ENCODE results near the gene INPP1. TPM values are rescaled to one million over a fixed set of nuclear protein-coding genes. Genes with fewer than 3 reads are reported as not detected.

The INPP1 gene
- total and polyA plus RNA-seq, 2 experiments from 2014 or later, result 13.0 to 16.1 TPM

GRCh38 chr2:190318931-190319554 lies 24.3 kb upstream of the INPP1 start:
- TF ChIP-seq EZH2 (IDR thresholded peaks at IDR 0.05; ENCODE audit: borderline replicate concordance) (no peak), EZH2phosphoT487 (IDR thresholded peaks at IDR 0.05; ENCODE audit: low read depth, severe bottlenecking, unreplicated experiment) (no peak), CTCF (IDR thresholded peaks at IDR 0.05; ENCODE audit: poor library complexity) (no peak)
- peak overlapping the region; percentile 58 for H3K4me3 ChIP-seq
- no peaks in the 10 kb centered on the region for H3K9me3 ChIP-seq (ENCODE audit: low read depth)
- WGBS (ENCODE audit: low lambda C conversion rate, missing lambda C conversion rate), result 6% methylated on average over 12 of the region's 12 CpGs
- no peak for DNase-seq (ENCODE audit: low spot score)
- H3K36me3 ChIP-seq (replicated peaks; ENCODE audit: insufficient read depth, low read depth), result no peaks in the 10 kb centered on the region
- H2AFZ ChIP-seq, result peak overlapping the region; percentile 74
- H4K20me1 ChIP-seq (ENCODE audit: insufficient read depth, poor library complexity, severe bottlenecking), result no peaks in the 10 kb centered on the region
- H3K27ac ChIP-seq, result peak overlapping the region; percentile 67
- H3K79me2 ChIP-seq, result peaks cover 44% of the 10 kb centered on the region
- peak overlapping the region; percentile 87 for H3K4me2 ChIP-seq
- peaks cover 5% of the 10 kb centered on the region for H3K4me1 ChIP-seq (ENCODE audit: insufficient read depth)
- no peaks in the 10 kb centered on the region for H3K9me2 ChIP-seq (replicated peaks; ENCODE audit: insufficient read depth)
- no peaks in the 10 kb centered on the region for H3K27me3 ChIP-seq

DNA sequence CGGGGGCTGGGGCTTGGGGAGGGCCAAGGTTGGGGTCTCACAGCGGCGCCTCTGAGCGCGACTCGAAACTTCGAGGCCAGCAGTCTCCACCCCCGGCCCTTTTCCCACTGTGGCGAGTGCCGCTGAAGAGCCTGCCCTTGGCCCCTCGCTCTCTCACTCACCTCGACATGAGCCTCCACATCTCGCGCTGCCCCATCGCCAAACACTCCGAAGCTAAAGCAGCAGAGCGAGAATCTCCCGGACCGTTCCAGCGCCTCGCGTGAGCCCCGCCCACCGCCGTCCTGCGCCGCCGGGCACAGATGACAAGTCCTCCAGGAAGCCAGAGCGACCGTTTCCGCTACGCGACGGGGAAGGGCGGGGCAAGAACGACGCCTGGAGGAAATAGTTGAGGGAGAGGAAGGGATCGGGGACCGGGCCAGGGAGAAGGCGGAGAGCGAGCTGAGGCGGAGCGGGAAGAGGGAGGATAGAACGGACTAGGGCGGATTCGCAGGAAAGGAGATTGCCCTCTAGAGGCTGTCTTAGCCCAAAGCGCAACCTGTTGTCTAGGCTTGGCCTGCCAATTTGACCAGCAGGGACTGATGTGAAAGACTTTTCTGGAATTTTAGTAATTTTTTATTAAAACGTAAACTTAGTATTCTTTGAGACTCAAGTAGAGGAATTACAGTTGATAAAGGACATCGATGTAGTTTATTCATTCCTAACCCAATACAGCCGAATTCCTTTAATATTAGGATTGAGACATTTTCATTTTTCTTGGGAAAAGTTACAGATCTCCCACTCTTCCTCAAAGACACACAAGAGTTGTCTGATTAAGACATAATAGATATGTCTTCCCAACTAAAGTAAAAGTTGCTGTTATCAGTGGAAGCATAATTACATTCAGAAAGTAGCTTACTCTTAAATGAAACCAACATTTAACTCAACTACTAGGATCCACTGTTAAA lies 23.6 kb upstream of the INPP1 start, which contains the start of gene HIBCH:
Gene HIBCH, minus strand, starts transcription at position 272 of the 944 bp plus-strand sequence. Its CDS starts 76 bp downstream, at position 196.
- Histone ChIP-seq H3K4me1 (ENCODE audit: insufficient read depth) (peaks cover 5% of the 10 kb centered on the region), H2AFZ (peak within 1 kb of the TSS; percentile 74)

DNA sequence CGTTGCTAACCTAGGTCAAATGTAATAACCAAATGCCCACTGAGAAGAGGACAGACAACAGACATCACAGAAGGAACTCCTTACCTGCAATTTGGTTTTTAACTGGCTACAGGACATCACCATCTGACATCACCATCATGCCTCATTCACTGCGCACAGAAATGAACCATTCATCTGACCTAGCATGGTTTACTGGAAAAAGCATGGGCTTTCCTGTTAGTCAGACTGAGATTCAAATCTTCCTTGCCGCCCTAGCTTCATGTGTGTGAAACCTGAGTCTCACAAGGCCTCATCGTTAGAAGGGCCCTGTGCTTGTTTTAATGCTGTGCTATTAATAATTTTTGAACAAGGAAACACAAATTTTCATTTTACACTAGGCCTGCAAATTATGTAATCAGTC lies 22.7 kb upstream of the INPP1 start:
- H3K4me3 ChIP-seq, result no peak overlapping the region
- no peaks in the 10 kb centered on the region for H3K27me3 ChIP-seq
- H3K36me3 ChIP-seq (replicated peaks; ENCODE audit: insufficient read depth, low read depth), result no peaks in the 10 kb centered on the region
- peaks cover 5% of the 10 kb centered on the region for H3K4me1 ChIP-seq (ENCODE audit: insufficient read depth)
- H2AFZ ChIP-seq, result peak overlapping the region; percentile 63
- TF ChIP-seq EZH2 (IDR thresholded peaks at IDR 0.05; ENCODE audit: borderline replicate concordance) (no peak), CTCF (IDR thresholded peaks at IDR 0.05; ENCODE audit: poor library complexity) (no peak), EZH2phosphoT487 (IDR thresholded peaks at IDR 0.05; ENCODE audit: low read depth, severe bottlenecking, unreplicated experiment) (no peak)
- H3K4me2 ChIP-seq, result peak overlapping the region; percentile 60
- 95% methylated on average over 4 of the region's 4 CpGs for WGBS (ENCODE audit: low lambda C conversion rate, missing lambda C conversion rate)
- peak overlapping the region; percentile 72 for H3K27ac ChIP-seq
- no peaks in the 10 kb centered on the region for H3K9me2 ChIP-seq (replicated peaks; ENCODE audit: insufficient read depth)
- H4K20me1 ChIP-seq (ENCODE audit: insufficient read depth, poor library complexity, severe bottlenecking), result no peaks in the 10 kb centered on the region
- no peak for DNase-seq (ENCODE audit: low spot score)
- H3K9me3 ChIP-seq (ENCODE audit: low read depth), result no peaks in the 10 kb centered on the region
- H3K79me2 ChIP-seq, result peaks cover 30% of the 10 kb centered on the region

More for the DNA sequence above, 23.6 kb upstream of the INPP1 start, which contains the start of gene HIBCH:
- Histone ChIP-seq H3K36me3 (replicated peaks; ENCODE audit: insufficient read depth, low read depth) (no peaks in the 10 kb centered on the region), H3K4me3 (peak within 1 kb of the TSS; percentile 58), H3K9me3 (ENCODE audit: low read depth) (no peaks in the 10 kb centered on the region), H3K27me3 (no peaks in the 10 kb centered on the region), H3K79me2 (peaks cover 38% of the 10 kb centered on the region), H3K4me2 (peak within 1 kb of the TSS; percentile 87), H3K9me2 (replicated peaks; ENCODE audit: insufficient read depth) (no peaks in the 10 kb centered on the region), H4K20me1 (ENCODE audit: insufficient read depth, poor library complexity, severe bottlenecking) (no peaks in the 10 kb centered on the region), H3K27ac (peak within 1 kb of the TSS; percentile 72)
- DNase-seq (ENCODE audit: low spot score), result peak; percentile 98
- no peak for TF ChIP-seq EZH2phosphoT487 (IDR thresholded peaks at IDR 0.05; ENCODE audit: low read depth, severe bottlenecking, unreplicated experiment)
- no peak for TF ChIP-seq EZH2 (IDR thresholded peaks at IDR 0.05; ENCODE audit: borderline replicate concordance)
- peak; percentile 82 for TF ChIP-seq CTCF (IDR thresholded peaks at IDR 0.05; ENCODE audit: poor library complexity)
- WGBS (ENCODE audit: low lambda C conversion rate, missing lambda C conversion rate), result 1% methylated on average over 39 of the region's 50 CpGs
